CD8-positive, alpha-beta memory T cell (primary cell): ENCODE measurements around the gene ERG. TPM values are rescaled to one million over a fixed set of nuclear protein-coding genes. Genes with fewer than 3 reads are reported as not detected.

Experiments
- CTCF ChIA-PET: fragments of 350-600 bp; sonication (Branson Sonifier 250); formaldehyde crosslinking; loops from one replicate; lab custom pipeline; 2021; ENCODE audit warnings: antibody characterized with exemption; lab: Charles Lee
- POLR2A ChIA-PET: fragments of 350-600 bp; sonication (Branson Sonifier 250); formaldehyde crosslinking; loops from one replicate; lab custom pipeline; 2021; ENCODE audit warnings: antibody characterized with exemption; lab: Charles Lee
- DNase-seq, 5 donors: peaks; one replicate each; pipeline versions ENCODE4 v3.0.0 to v3.0.0-alpha.2; 2020 to 2022; ENCODE audit warnings: mixed read lengths in 1 of 5
- H3K27ac ChIP-seq: one replicate; pipeline ENCODE4 v1.7.0; 2013; ENCODE audit warnings: low read depth, mild to moderate bottlenecking, low read length, moderate library complexity
- H3K27me3 ChIP-seq: 2 replicates; pipeline ENCODE4 v1.7.0; 2013; ENCODE audit warnings: low read length, mild to moderate bottlenecking; ENCODE audit not compliant: insufficient read depth, poor library complexity, severe bottlenecking
- H3K36me3 ChIP-seq: 2 replicates; pipeline ENCODE4 v1.7.0; 2013; ENCODE audit warnings: mild to moderate bottlenecking, low read length, moderate library complexity; ENCODE audit not compliant: insufficient read depth
- H3K4me1 ChIP-seq: 2 replicates; pipeline ENCODE4 v1.7.0; 2013; ENCODE audit warnings: mild to moderate bottlenecking, low read length, moderate library complexity; ENCODE audit not compliant: insufficient read depth
- H3K4me3 ChIP-seq: 2 replicates; pipeline ENCODE4 v1.7.0; 2013; ENCODE audit warnings: mild to moderate bottlenecking, low read length
- H3K9me3 ChIP-seq: 2 replicates; pipeline ENCODE4 v1.7.0; 2013; ENCODE audit warnings: mild to moderate bottlenecking, low read length
- H3K27ac Mint-ChIP-seq, 8 donors: one replicate each; pipeline ENCODE4 v1.8.0; 2020 to 2021; ENCODE audit warnings: mixed read lengths in 8 of 8, mild to moderate bottlenecking in 6 of 8, inconsistent platforms in 3 of 8, moderate library complexity in 3 of 8
- H3K27me3 Mint-ChIP-seq, 2 donors: one replicate each; pipeline ENCODE4 v1.8.0; 2020 to 2021; ENCODE audit warnings: mixed read lengths in 2 of 2, mild to moderate bottlenecking in 1 of 2, moderate library complexity in 1 of 2
- H3K36me3 Mint-ChIP-seq, 3 donors: one replicate each; pipeline ENCODE4 v1.8.0; 2020 to 2021; ENCODE audit warnings: mixed read lengths in 3 of 3, inconsistent platforms in 1 of 3, mild to moderate bottlenecking in 1 of 3
- H3K4me1 Mint-ChIP-seq, 3 donors: one replicate each; pipeline ENCODE4 v1.8.0; 2020 to 2021; ENCODE audit warnings: mixed read lengths in 3 of 3, inconsistent platforms in 1 of 3, mild to moderate bottlenecking in 1 of 3
- H3K4me3 Mint-ChIP-seq, 7 donors: one replicate each; pipeline ENCODE4 v1.8.0; 2020 to 2021; ENCODE audit warnings: mixed read lengths in 7 of 7, mild to moderate bottlenecking in 6 of 7, moderate library complexity in 4 of 7, inconsistent platforms in 2 of 7
- H3K9me3 Mint-ChIP-seq, 5 donors: one replicate each; pipeline ENCODE4 v1.8.0; 2020 to 2022; ENCODE audit warnings: mixed read lengths in 5 of 5, mild to moderate bottlenecking in 3 of 5, moderate library complexity in 2 of 5, inconsistent platforms in 1 of 5
- polyA plus RNA-seq: library from polyadenylated mRNA; unstranded; fragments of 300-500 nt; fragmentation: Illumina TruSeq; gene quantifications from one replicate; pipeline ENCODE4 v1.2.3, GENCODE V29; 2021
- total RNA-seq, 2 experiments: library from RNA; stranded (reverse); gene quantifications; one replicate each; pipeline ENCODE4 v1.2.3, GENCODE V29; 2021

Gene ERG
- total and polyA plus RNA-seq, 3 experiments from 2014 or later, result not detected

DNA sequence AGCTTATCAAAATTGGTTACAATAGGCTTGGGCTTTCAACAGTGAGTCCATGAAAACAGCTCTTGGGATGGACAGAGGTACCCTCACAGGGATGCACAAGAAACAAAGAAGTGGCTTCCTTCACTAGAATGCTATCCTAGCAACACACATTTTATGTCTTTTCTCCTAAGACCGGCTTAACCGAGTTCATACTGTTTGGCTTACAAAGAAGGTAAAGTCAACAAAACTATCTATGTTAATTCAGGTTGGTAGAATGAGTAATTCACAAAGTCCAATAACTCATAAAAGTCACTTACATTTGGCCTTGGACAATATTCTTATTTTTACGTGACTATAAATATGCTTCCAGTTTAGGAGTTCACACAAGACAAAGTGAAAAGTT is 9.0 kb downstream of the ERG start:
- H3K4me1 ChIP-seq, result no peaks in the 10 kb centered on the region

DNA sequence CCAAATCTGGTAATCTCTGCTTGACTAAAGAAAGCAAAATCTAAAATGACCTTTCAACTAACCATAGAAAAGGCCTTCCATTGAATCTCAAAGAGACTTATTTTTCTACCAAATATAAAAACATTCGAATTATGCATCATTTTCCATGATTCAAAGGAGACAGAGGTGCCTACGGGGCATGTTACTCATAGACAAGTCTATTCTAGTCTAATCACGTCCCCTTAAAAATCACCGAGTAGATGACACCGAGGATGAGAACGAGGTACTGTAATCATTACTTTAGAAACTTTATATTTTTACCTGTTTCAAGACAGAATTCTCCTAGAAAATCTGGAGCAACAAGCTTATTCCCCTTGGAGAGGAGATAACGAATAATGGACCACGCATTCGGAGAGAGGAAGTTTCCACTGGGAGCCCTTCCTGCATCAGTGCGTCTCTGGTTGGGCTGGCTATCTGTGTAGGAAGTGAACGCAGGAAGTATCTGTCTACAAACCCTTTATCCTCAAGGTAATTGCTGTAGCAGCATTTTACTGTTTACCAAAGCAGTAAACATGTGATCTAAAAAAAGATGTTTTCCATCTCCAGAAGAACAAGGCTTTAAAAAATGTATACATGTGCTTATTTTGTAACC is 9.5 kb downstream of the ERG start:
- Mint-ChIP-seq H3K27ac (no peak overlapping the region), H3K4me1 (no peaks in the 10 kb centered on the region), H3K9me3 (no peaks in the 10 kb centered on the region), H3K4me3 (no peak overlapping the region), H3K27me3 (peaks cover 10 to 43% of the 10 kb centered on the region in 2 donors), H3K36me3 (no peaks in the 10 kb centered on the region)
- POLR2A ChIA-PET, result no interaction called here
- Histone ChIP-seq H3K9me3 (no peaks in the 10 kb centered on the region), H3K4me3 (no peak overlapping the region), H3K27me3 (no peaks in the 10 kb centered on the region), H3K36me3 (no peaks in the 10 kb centered on the region), H3K27ac (no peak overlapping the region), H3K4me1 (no peaks in the 10 kb centered on the region)
- CTCF ChIA-PET, result no interaction called here
- no peak for DNase-seq

More for the DNA sequence above, 9.0 kb downstream of the ERG start:
- no peak overlapping the region for H3K4me3 ChIP-seq
- H3K4me3 Mint-ChIP-seq, result no peak overlapping the region
- no peaks in the 10 kb centered on the region for H3K4me1 Mint-ChIP-seq
- H3K36me3 ChIP-seq, result no peaks in the 10 kb centered on the region
- H3K9me3 Mint-ChIP-seq, result no peaks in the 10 kb centered on the region
- ChIA-PET CTCF (no interaction called here), POLR2A (no interaction called here)
- H3K27ac Mint-ChIP-seq, result no peak overlapping the region
- no peaks in the 10 kb centered on the region for H3K9me3 ChIP-seq
- no peaks in the 10 kb centered on the region for H3K27me3 ChIP-seq
- DNase-seq, result no peak
- H3K27me3 Mint-ChIP-seq, result peaks cover 12 to 45% of the 10 kb centered on the region in 2 donors
- H3K27ac ChIP-seq, result no peak overlapping the region
- H3K36me3 Mint-ChIP-seq, result no peaks in the 10 kb centered on the region

DNA sequence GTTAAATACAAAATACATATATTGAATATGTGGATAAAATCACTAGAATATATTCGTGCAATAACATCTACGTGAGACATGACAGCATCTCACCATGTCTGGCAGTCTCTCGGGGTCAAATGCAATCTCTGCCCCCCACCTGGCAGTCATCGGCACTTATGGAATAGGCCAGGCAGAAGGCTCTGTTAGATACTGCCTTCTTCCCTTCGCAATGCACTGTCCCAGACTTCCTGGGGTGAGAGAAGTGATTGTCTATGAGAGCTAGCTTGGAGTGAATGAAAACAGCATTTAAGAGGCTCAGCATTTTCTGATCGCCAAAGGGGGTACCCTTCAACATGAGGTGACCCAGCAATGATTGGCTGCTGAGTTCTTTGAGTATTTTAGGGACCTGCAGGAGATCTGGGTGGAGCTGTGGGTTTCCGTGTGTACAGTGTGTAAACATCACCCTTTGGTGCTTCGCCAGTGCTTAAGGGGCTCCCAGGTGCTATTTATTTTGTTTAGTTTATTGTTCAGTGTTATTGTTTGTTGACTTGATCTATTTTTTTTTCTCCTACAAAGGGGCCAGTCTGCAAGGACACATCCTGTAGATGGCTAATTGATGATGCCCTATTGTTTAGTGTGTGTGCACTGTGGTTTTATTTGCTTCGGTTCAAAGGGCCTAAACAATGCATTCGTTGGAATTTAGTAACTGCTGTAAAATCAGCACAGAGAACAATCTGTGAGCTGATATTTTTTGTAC is 10.2 kb downstream of the ERG start:
- Mint-ChIP-seq H3K27ac (no peak overlapping the region), H3K9me3 (no peaks in the 10 kb centered on the region), H3K27me3 (peaks cover 9 to 40% of the 10 kb centered on the region in 2 donors), H3K4me3 (no peak overlapping the region), H3K4me1 (no peaks in the 10 kb centered on the region), H3K36me3 (no peaks in the 10 kb centered on the region)
- Histone ChIP-seq H3K4me3 (no peak overlapping the region), H3K27ac (no peak overlapping the region), H3K36me3 (no peaks in the 10 kb centered on the region), H3K27me3 (no peaks in the 10 kb centered on the region), H3K9me3 (no peaks in the 10 kb centered on the region), H3K4me1 (no peaks in the 10 kb centered on the region)
- ChIA-PET CTCF (no interaction called here), POLR2A (no interaction called here)
- DNase-seq, result no peak

DNA sequence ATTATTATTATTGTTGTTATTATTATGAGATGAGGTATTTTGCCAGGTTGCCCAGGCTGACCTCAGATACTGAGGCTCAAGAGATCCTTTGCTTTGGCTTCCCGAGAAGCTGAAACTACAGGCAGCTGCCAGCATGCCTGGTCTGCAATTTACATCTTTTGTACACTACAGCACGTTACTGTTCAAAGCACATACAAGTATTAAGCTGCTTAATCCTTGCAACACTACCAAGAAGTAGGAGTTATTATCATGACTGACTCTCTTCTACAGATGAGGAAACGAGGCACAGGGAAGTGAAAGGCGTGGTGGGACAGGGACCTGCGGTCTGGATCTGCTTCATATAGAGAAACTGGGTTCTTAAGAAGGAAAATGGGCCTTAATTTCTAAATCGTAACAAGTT is 11.6 kb downstream of the ERG start:
- peaks cover 10 to 42% of the 10 kb centered on the region in 2 donors for H3K27me3 Mint-ChIP-seq
- Histone ChIP-seq H3K27me3 (no peaks in the 10 kb centered on the region), H3K9me3 (no peaks in the 10 kb centered on the region), H3K27ac (no peak overlapping the region), H3K4me3 (no peak overlapping the region), H3K4me1 (no peaks in the 10 kb centered on the region), H3K36me3 (no peaks in the 10 kb centered on the region)
- H3K36me3 Mint-ChIP-seq, result no peaks in the 10 kb centered on the region
- no peak overlapping the region for H3K4me3 Mint-ChIP-seq
- no peaks in the 10 kb centered on the region for H3K9me3 Mint-ChIP-seq
- ChIA-PET CTCF (no interaction called here), POLR2A (no interaction called here)
- no peaks in the 10 kb centered on the region for H3K4me1 Mint-ChIP-seq
- no peak overlapping the region for H3K27ac Mint-ChIP-seq
- no peak for DNase-seq

DNA sequence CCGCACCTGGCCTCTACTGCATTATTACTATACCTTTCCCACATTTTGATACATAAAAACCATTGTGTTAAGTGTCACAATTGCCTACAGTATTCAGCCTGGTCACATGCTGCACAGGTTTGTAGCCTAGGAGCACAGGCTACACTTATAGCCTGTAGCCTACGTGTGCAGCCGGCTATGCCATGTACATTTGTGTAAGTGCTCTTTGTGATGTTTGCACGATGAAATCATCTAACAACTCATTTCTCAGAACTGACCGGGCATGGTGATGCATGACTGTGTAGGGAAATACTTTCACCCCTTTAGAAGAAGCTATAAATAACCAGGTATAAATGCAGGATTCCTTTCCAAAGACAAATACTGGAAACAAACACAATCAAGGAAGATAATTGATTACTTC is 12.1 kb downstream of the ERG start:
- no peaks in the 10 kb centered on the region for H3K9me3 Mint-ChIP-seq
- no peaks in the 10 kb centered on the region for H3K27me3 ChIP-seq
- peaks cover 10 to 39% of the 10 kb centered on the region in 2 donors for H3K27me3 Mint-ChIP-seq
- H3K27ac Mint-ChIP-seq, result no peak overlapping the region
- no peaks in the 10 kb centered on the region for H3K36me3 ChIP-seq
- DNase-seq, result no peak
- no peaks in the 10 kb centered on the region for H3K9me3 ChIP-seq
- CTCF ChIA-PET, result no interaction called here
- H3K27ac ChIP-seq, result no peak overlapping the region
- no peaks in the 10 kb centered on the region for H3K4me1 ChIP-seq
- no peak overlapping the region for H3K4me3 ChIP-seq
- no peak overlapping the region for H3K4me3 Mint-ChIP-seq
- POLR2A ChIA-PET, result no interaction called here
- H3K36me3 Mint-ChIP-seq, result no peaks in the 10 kb centered on the region
- H3K4me1 Mint-ChIP-seq, result no peaks in the 10 kb centered on the region

DNA sequence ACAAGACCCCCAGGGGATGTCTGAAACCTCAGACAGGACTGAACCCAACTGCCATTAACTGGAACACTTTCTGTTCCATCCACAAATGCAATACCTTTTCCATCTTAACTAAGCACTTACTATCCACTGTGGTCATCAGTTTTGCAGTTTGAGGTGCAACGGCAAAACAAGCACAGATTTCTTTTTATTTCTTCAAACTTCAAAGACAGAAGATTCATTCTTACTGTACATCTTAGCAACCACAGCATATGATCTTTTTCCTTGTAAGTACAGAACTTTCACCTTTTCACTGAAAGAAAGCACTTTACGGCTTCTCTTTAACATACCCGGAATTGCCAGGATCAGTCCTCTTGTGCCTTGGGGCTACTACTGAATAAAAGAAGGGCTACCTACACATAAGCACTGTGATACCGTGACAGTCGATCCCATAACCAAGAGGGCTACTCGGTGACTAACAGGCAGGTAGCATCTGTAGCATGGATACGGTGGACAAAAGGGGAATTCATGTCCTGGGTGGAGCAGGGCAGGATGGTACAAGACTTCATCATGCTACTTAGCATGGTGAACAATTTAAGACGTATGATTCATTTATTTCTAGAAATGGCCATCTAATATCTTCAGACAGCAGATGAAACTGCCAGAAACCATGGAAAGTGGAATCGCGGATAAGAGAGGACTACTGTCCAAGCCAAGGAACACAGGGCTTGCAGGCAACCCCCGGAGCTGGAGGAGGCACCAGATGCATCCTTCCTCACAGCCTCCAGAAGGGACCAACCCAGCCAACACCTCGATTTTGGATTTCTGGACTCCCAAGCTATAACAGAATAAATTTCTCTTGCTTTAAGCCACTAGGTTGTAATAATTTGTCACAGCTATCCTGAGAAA is 18.4 kb downstream of the ERG start:
- Histone ChIP-seq H3K27ac (no peak overlapping the region), H3K9me3 (no peaks in the 10 kb centered on the region), H3K36me3 (no peaks in the 10 kb centered on the region), H3K4me3 (no peak overlapping the region), H3K27me3 (peaks cover 11% of the 10 kb centered on the region), H3K4me1 (no peaks in the 10 kb centered on the region)
- H3K9me3 Mint-ChIP-seq, result peaks cover 0 to 6% (median 0%) of the 10 kb centered on the region in 5 donors
- peaks cover 12 to 42% of the 10 kb centered on the region in 2 donors for H3K27me3 Mint-ChIP-seq
- ChIA-PET CTCF (no interaction called here), POLR2A (no interaction called here)
- H3K36me3 Mint-ChIP-seq, result peaks cover 0 to 2% (median 0%) of the 10 kb centered on the region in 3 donors
- no peak overlapping the region for H3K27ac Mint-ChIP-seq
- no peak for DNase-seq
- no peak overlapping the region for H3K4me3 Mint-ChIP-seq
- H3K4me1 Mint-ChIP-seq, result no peaks in the 10 kb centered on the region

DNA sequence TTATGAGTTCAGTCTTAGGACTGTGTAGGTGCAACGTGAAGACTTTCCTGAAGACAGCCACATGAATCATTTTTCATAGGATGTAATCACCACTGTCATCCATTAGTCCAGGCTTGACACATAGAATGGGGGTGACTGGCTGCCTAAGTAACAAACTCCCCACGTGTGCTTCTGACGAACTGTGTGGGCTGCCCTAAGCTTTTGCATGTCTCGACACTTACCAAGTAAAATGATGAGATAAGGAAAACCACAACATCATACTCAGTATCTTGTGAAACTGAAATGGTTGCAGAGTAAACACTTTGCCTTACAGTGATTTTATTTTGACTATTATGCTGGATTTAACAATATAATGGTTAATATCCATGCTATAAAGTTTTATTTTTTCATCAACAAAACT is 19.5 kb downstream of the ERG start:
- H3K27ac ChIP-seq, result no peak overlapping the region
- no peak overlapping the region for H3K4me3 Mint-ChIP-seq
- H3K27me3 ChIP-seq, result peaks cover 16% of the 10 kb centered on the region
- no peaks in the 10 kb centered on the region for H3K4me1 Mint-ChIP-seq
- no peaks in the 10 kb centered on the region for H3K9me3 ChIP-seq
- no peak overlapping the region for H3K4me3 ChIP-seq
- DNase-seq, result no peak
- peaks cover 0 to 2% (median 0%) of the 10 kb centered on the region in 3 donors for H3K36me3 Mint-ChIP-seq
- H3K4me1 ChIP-seq, result no peaks in the 10 kb centered on the region
- H3K27me3 Mint-ChIP-seq, result peaks cover 16 to 47% of the 10 kb centered on the region in 2 donors
- POLR2A ChIA-PET, result no interaction called here
- peaks cover 0 to 6% (median 0%) of the 10 kb centered on the region in 5 donors for H3K9me3 Mint-ChIP-seq
- CTCF ChIA-PET, result no interaction called here
- no peak overlapping the region for H3K27ac Mint-ChIP-seq
- no peaks in the 10 kb centered on the region for H3K36me3 ChIP-seq

DNA sequence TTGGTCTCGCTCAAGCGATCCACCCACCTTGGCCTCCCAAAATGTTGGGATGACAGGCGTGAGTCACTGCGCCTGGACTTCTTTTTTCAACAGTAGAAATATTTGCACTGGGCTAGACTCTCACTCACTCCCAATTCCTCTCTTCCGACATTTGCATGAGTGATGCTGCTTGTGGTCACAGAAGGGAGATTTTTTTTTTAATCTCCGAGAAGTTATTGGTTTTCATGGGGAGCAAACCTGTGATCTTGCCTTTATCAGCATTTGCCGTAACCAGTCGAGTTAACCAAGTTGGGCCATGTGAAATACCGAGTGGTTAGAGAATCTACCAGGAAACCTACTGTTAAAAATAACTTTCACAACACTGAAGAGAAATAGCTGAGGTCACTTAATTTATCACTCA is 21.1 kb downstream of the ERG start:
- POLR2A ChIA-PET, result no interaction called here
- Histone ChIP-seq H3K27me3 (peaks cover 17% of the 10 kb centered on the region), H3K36me3 (no peaks in the 10 kb centered on the region), H3K9me3 (no peaks in the 10 kb centered on the region), H3K4me1 (no peaks in the 10 kb centered on the region), H3K27ac (no peak overlapping the region), H3K4me3 (no peak overlapping the region)
- CTCF ChIA-PET, result no interaction called here
- Mint-ChIP-seq H3K4me1 (no peaks in the 10 kb centered on the region), H3K36me3 (peaks cover 0 to 2% (median 0%) of the 10 kb centered on the region in 3 donors), H3K4me3 (no peak overlapping the region), H3K27me3 (peaks cover 16 to 54% of the 10 kb centered on the region in 2 donors), H3K9me3 (peaks cover 0 to 8% (median 0%) of the 10 kb centered on the region in 5 donors), H3K27ac (no peak overlapping the region)
- DNase-seq, result no peak
